ENCODE measurements around the gene PHLPP1.

DNA sequence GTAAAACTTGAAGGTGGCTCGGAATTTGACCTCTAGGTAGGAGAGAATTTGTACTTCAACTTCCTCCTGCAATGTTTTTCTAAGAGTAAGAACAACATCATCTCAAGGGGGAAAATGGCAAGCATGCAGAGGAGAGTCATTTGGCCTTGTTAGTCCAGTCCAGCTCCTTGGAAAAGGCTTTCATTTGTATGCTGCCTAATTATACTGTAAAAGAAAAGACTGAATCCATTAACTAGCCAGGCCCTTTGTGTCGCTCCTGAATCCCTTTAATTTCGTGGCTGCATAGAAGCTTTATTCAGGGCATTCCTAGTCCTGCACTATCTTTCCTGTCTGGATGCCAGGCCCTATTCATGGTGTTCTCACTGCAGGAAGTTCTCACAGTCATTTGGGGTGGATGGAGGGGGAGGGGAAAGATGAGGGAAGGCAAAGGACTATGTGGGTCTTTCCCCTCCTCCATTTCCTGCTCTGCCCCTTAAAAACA is 36.0 kb downstream of the PHLPP1 start:
- TF ChIP-seq, protein P1, sequence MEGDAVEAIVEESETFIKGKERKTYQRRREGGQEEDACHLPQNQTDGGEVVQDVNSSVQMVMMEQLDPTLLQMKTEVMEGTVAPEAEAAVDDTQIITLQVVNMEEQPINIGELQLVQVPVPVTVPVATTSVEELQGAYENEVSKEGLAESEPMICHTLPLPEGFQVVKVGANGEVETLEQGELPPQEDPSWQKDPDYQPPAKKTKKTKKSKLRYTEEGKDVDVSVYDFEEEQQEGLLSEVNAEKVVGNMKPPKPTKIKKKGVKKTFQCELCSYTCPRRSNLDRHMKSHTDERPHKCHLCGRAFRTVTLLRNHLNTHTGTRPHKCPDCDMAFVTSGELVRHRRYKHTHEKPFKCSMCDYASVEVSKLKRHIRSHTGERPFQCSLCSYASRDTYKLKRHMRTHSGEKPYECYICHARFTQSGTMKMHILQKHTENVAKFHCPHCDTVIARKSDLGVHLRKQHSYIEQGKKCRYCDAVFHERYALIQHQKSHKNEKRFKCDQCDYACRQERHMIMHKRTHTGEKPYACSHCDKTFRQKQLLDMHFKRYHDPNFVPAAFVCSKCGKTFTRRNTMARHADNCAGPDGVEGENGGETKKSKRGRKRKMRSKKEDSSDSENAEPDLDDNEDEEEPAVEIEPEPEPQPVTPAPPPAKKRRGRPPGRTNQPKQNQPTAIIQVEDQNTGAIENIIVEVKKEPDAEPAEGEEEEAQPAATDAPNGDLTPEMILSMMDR (IDR thresholded peaks at IDR 0.05), result no peak
- no peak for TF ChIP-seq ZFX (IDR thresholded peaks at IDR 0.05; ENCODE audit: borderline replicate concordance)

All from 22Rv1 (cell line).